H1 (cell line): ENCODE measurements around the gene PYCARD. TPM values are rescaled to one million over a fixed set of nuclear protein-coding genes. Genes with fewer than 3 reads are reported as not detected.
A peak's percentile ranks its signal among the peaks of the same experiment; 100 is the strongest.

ENCODE experiments used
- CTCF ChIA-PET: fragments of 300-600 bp; sonication (Branson Sonifier 250); formaldehyde crosslinking; loops from one replicate; lab custom pipeline; 2021; ENCODE audit not compliant: partially characterized antibody; lab: Charles Lee
- POLR2A ChIA-PET: fragments of 300-600 bp; sonication (Branson Sonifier 250); formaldehyde crosslinking; loops from one replicate; lab custom pipeline; 2021; ENCODE audit warnings: inconsistent platforms; ENCODE audit not compliant: partially characterized antibody; lab: Charles Lee
- DNase-seq, 2 experiments: peaks; one replicate each; pipeline versions ENCODE4 v3.0.0 to v3.0.0-alpha.2; 2010 to 2022; ENCODE audit warnings: low spot score in 2 of 2, low read depth in 1 of 2, mixed read lengths in 1 of 2
- FAIRE-seq: peaks from 2 replicates; lab custom pipeline; 2011; peaks lifted over from hg19 to GRCh38; lab: Jason Lieb, UNC
- H2AFZ ChIP-seq: 2 replicates; pipeline ENCODE4 v1.8.1; 2012; ENCODE audit warnings: low read length, inconsistent platforms
- H2AK5ac ChIP-seq: 2 replicates; pipeline ENCODE4 v1.6.1; 2013; ENCODE audit warnings: low read depth, low read length
- H2BK120ac ChIP-seq: replicated peaks from 2 replicates; pipeline ENCODE3; 2013; ENCODE audit warnings: low read depth, low read length, inconsistent platforms
- H2BK12ac ChIP-seq: 2 replicates; pipeline ENCODE4 v1.6.1; 2013; ENCODE audit warnings: low read depth, low read length
- H2BK15ac ChIP-seq: 2 replicates; pipeline ENCODE4 v1.6.1; 2013; ENCODE audit warnings: low read length
- H2BK20ac ChIP-seq: 2 replicates; pipeline ENCODE4 v1.6.1; 2013; ENCODE audit warnings: low read length
- H2BK5ac ChIP-seq: 2 replicates; pipeline ENCODE4 v1.6.1; 2013; ENCODE audit warnings: low read depth, low read length
- H3K14ac ChIP-seq: 2 replicates; pipeline ENCODE4 v1.6.1; 2013; ENCODE audit warnings: inconsistent platforms; ENCODE audit not compliant: insufficient read length
- H3K18ac ChIP-seq: 2 replicates; pipeline ENCODE4 v1.6.1; 2013; ENCODE audit warnings: low read length; ENCODE audit errors: extremely low read depth
- H3K23ac ChIP-seq: 2 replicates; pipeline ENCODE4 v1.6.1; 2013; ENCODE audit warnings: inconsistent platforms; ENCODE audit not compliant: insufficient read length
- H3K23me2 ChIP-seq: 2 replicates; pipeline ENCODE4 v1.6.1; 2013; ENCODE audit warnings: low read depth, low read length
- H3K27ac ChIP-seq: 2 replicates; pipeline ENCODE4 v1.6.1; 2011; ENCODE audit warnings: low read depth, low read length, inconsistent platforms
- H3K27me3 ChIP-seq, 4 experiments: replicated peaks in 1 of 4; 1 replicate in 1 of 4; 2 replicates in 3 of 4; pipeline versions ENCODE4 v1.6.1 to v1.8.1; 2011 to 2013; ENCODE audit warnings: low read length in 3 of 4, mild to moderate bottlenecking in 3 of 4, inconsistent platforms in 2 of 4, mixed read lengths in 2 of 4, moderate library complexity in 1 of 4; ENCODE audit not compliant: control insufficient read depth in 3 of 4, insufficient read depth in 3 of 4; ENCODE audit errors: extremely low read depth in 1 of 4
- H3K36me3 ChIP-seq, 4 experiments: 2 replicates each; pipeline versions ENCODE4 v1.6.1 to v1.8.1; 2011 to 2013; ENCODE audit warnings: mild to moderate bottlenecking in 4 of 4, low read length in 3 of 4, moderate library complexity in 2 of 4, control low read depth in 1 of 4, inconsistent platforms in 1 of 4; ENCODE audit not compliant: insufficient read depth in 4 of 4, control insufficient read depth in 2 of 4
- H3K4ac ChIP-seq: replicated peaks from 2 replicates; pipeline ENCODE3; 2013; ENCODE audit warnings: low read length, low read depth, mixed read lengths, inconsistent platforms; ENCODE audit not compliant: insufficient read length
- H3K4me1 ChIP-seq, 4 experiments: replicated peaks in 1 of 4; 1 replicate in 1 of 4; 2 replicates in 3 of 4; pipeline versions ENCODE4 v1.6.1 to v1.8.1; 2011 to 2013; ENCODE audit warnings: low read length in 3 of 4, inconsistent platforms in 2 of 4, mixed read lengths in 1 of 4; ENCODE audit not compliant: insufficient read depth in 4 of 4, control insufficient read depth in 3 of 4
- H3K4me2 ChIP-seq, 2 experiments: 2 replicates each; pipeline versions ENCODE4 v1.6.1 to v1.8.1; 2011 to 2013; ENCODE audit warnings: low read depth in 2 of 2, low read length in 2 of 2, control low read depth in 1 of 2, inconsistent platforms in 1 of 2, mild to moderate bottlenecking in 1 of 2; ENCODE audit not compliant: insufficient read depth in 1 of 2
- H3K4me3 ChIP-seq, 4 experiments: fragments of 200-600, 300-600 bp in 1 of 4; sonication (generic), shearing (Covaris generic), sonication (Bioruptor Twin) in 1 of 4; 2 replicates each; pipeline versions ENCODE4 v1.5.1 to v1.8.1; 2011 to 2016; ENCODE audit warnings: low read length in 4 of 4, low read depth in 3 of 4, control low read depth in 2 of 4, inconsistent platforms in 2 of 4, mild to moderate bottlenecking in 2 of 4, mixed read lengths in 1 of 4, moderate library complexity in 1 of 4; ENCODE audit not compliant: insufficient read depth in 2 of 4; ENCODE audit errors: extremely low read depth in 1 of 4
- H3K56ac ChIP-seq: replicated peaks from 2 replicates; pipeline ENCODE3; 2013; ENCODE audit warnings: low read depth, mild to moderate bottlenecking, mixed read lengths, low read length, inconsistent platforms; ENCODE audit not compliant: insufficient read length
- H3K79me1 ChIP-seq: 2 replicates; pipeline ENCODE4 v1.6.1; 2013; ENCODE audit warnings: low read depth, low read length, control low read depth
- H3K79me2 ChIP-seq, 2 experiments: 2 replicates each; pipeline versions ENCODE4 v1.6.1 to v1.8.1; 2012 to 2013; ENCODE audit warnings: low read length in 2 of 2, mild to moderate bottlenecking in 2 of 2, inconsistent platforms in 1 of 2; ENCODE audit not compliant: insufficient read depth in 2 of 2, control insufficient read depth in 1 of 2
- H3K9ac ChIP-seq, 4 experiments: replicated peaks in 1 of 4; 1 replicate in 1 of 4; 2 replicates in 3 of 4; pipeline versions ENCODE4 v1.6.1 to v1.8.1; 2011 to 2013; ENCODE audit warnings: low read depth in 3 of 4, low read length in 3 of 4, control low read depth in 2 of 4, mild to moderate bottlenecking in 2 of 4, moderate library complexity in 2 of 4, inconsistent platforms in 1 of 4; ENCODE audit errors: extremely low read depth in 1 of 4
- H3K9me3 ChIP-seq, 2 experiments: 2 replicates each; pipeline versions ENCODE4 v1.6.1 to v1.8.1; 2012 to 2013; ENCODE audit warnings: mild to moderate bottlenecking in 2 of 2, moderate library complexity in 2 of 2, control low read depth in 1 of 2, inconsistent platforms in 1 of 2, low read depth in 1 of 2, low read length in 1 of 2, mixed read lengths in 1 of 2; ENCODE audit not compliant: insufficient read depth in 2 of 2
- H4K20me1 ChIP-seq, 2 experiments: replicated peaks in 1 of 2; 2 replicates each; pipeline versions ENCODE3 to v1.8.1; 2011 to 2013; ENCODE audit warnings: inconsistent platforms in 2 of 2, low read length in 2 of 2, mild to moderate bottlenecking in 1 of 2; ENCODE audit not compliant: insufficient read depth in 2 of 2, control insufficient read depth in 1 of 2
- H4K5ac ChIP-seq: 2 replicates; pipeline ENCODE4 v1.6.1; 2013; ENCODE audit warnings: low read length, low read depth, mixed read lengths, inconsistent platforms; ENCODE audit not compliant: insufficient read length
- H4K8ac ChIP-seq: 2 replicates; pipeline ENCODE4 v1.8.0; 2013; ENCODE audit warnings: mild to moderate bottlenecking, moderate library complexity, low read length, inconsistent platforms; ENCODE audit not compliant: insufficient read depth; ENCODE audit errors: extremely low read depth
- H4K91ac ChIP-seq: replicated peaks from 2 replicates; pipeline ENCODE3; 2013; ENCODE audit warnings: low read length, mixed read lengths, inconsistent platforms; ENCODE audit not compliant: insufficient read length
- CTCF ChIP-seq, 3 experiments: IDR thresholded peaks; 1 replicate in 2 of 3; 2 replicates in 1 of 3; pipeline versions ENCODE4 v1.5.1 to v1.6.1; 2011; ENCODE audit warnings: low read length in 3 of 3, mild to moderate bottlenecking in 3 of 3, inconsistent platforms in 2 of 3, low read depth in 1 of 3, moderate library complexity in 1 of 3; ENCODE audit not compliant: insufficient read depth in 1 of 3; ENCODE audit errors: control extremely low read depth in 1 of 3
- SRF ChIP-seq: IDR thresholded peaks from 2 replicates; pipeline ENCODE4 v1.6.1; 2011; ENCODE audit warnings: mild to moderate bottlenecking, low read depth, low read length, moderate library complexity
- WGBS, 2 experiments: shearing (Covaris generic) in 1 of 2; methylation state at CpG; one replicate each; pipeline versions ENCODE4 v1.1.6 to v1.1.7; 2013 to 2015; ENCODE audit warnings: low lambda C conversion rate in 2 of 2, mixed read lengths in 2 of 2, inconsistent platforms in 1 of 2, low coverage in 1 of 2, missing lambda C conversion rate in 1 of 2; ENCODE audit not compliant: insufficient replicate concordance in 2 of 2, insufficient coverage in 1 of 2, insufficient read length in 1 of 2; ENCODE audit errors: extremely low coverage in 1 of 2, missing lambda C conversion rate in 1 of 2; 5-methylcytosine and 5-hydroxymethylcytosine counted together
- polyA plus RNA-seq, 7 experiments: library from polyadenylated mRNA; depleted of rRNA in 3 of 7; stranded (reverse) in 5 of 7; unstranded in 2 of 7; fragments of >200 nt in 5 of 7; fragments of 200-250 nt in 2 of 7; gene quantifications; 1 replicate in 5 of 7; 2 replicates in 1 of 7; 4 replicates in 1 of 7; pipeline versions ENCODE4 v1.2.1 to v1.2.3, GENCODE V29; 2011 to 2013; ENCODE audit warnings: missing spikeins in 2 of 7, mixed read lengths in 2 of 7
- total RNA-seq: library from RNA; stranded (reverse); fragmentation: NEBNext Ultra II Directional; extraction: Animal tissue kit (Norgen Biotek cat#: 25700); gene quantifications from 2 replicates; pipeline ENCODE4 v1.2.1, GENCODE V29; 2021

The PYCARD gene
- total and polyA plus RNA-seq, 2 of the 8 experiments (the other 6 are each of a cell fraction or from before 2014, with no cell fraction given), result 29.9 to 77.9 TPM

- no peaks in the 10 kb centered on the region for H4K20me1 ChIP-seq
- H2BK12ac ChIP-seq, result peak overlapping the region; percentile 76; the same call in 1 of the 2 replicates
- no peak overlapping the region for H2BK120ac ChIP-seq
- H4K5ac ChIP-seq, result no peak overlapping the region
- H3K79me1 ChIP-seq, result no peaks in the 10 kb centered on the region
- H2AFZ ChIP-seq, result peak overlapping the region; percentile 84; the same call in 1 of the 2 replicates
- TF ChIP-seq CTCF (IDR thresholded peaks at IDR 0.05; ENCODE audit: control extremely low read depth in 1 of 3, insufficient read depth in 1 of 3, low read depth in 1 of 3, low read length in 3 of 3) (0 out of 4 replicates have a peak, but pooled peaks of 1 of the 3 experiments have one; percentile 18), SRF (no peak)
- TF ChIP-seq, all 59 proteins: peak for 1
- WGBS, 2 experiments, result 54% methylated on average over 4 of the region's 4 CpGs; no CpG with 5 or more reads in 1 of the 2 experiments
- Histone ChIP-seq H3K79me2 (no peaks in the 10 kb centered on the region), H3K9me3 (no peaks in the 10 kb centered on the region), H2BK15ac (no peak overlapping the region), H3K4ac (no peak overlapping the region), H3K27me3 (peaks cover 8 to 21% (median 19%) of the 10 kb centered on the region in 4 experiments), H4K8ac (peak overlapping the region; percentile 22; the same call in 1 of the 2 replicates), H3K23ac (no peak overlapping the region), H2BK5ac (no peak overlapping the region), H4K91ac (no peak overlapping the region), H3K56ac (no peak overlapping the region), H3K18ac (no peak overlapping the region), H3K36me3 (no peaks in the 10 kb centered on the region), H3K14ac (no peak overlapping the region), H3K4me1 (peaks cover 0 to 33% (median 20%) of the 10 kb centered on the region in 4 experiments; a peak in 6 of 7 replicates), H2BK20ac (no peak overlapping the region), H3K4me2 (peak overlapping the region; percentile 79 to 92), H2AK5ac (no peak overlapping the region), H3K27ac (no peak overlapping the region), H3K4me3 (peak overlapping the region; percentile 1 to 74 (median 49); a peak in 5 of 8 replicates), H3K9ac (no peak overlapping the region), H3K23me2 (peaks cover 19% of the 10 kb centered on the region)
- FAIRE-seq (no peak), DNase-seq (no peak)
- ChIA-PET POLR2A (interaction anchor here (0.7 to 24.0 kb wide), 9 partner anchors 11 to 278 kb away, joined by 3 to 430 read pairs (median 4); partner anchors contain the start of genes FUS and PYCARD), CTCF (interaction anchor here (0.6 to 2.6 kb wide), 19 partner anchors 10 to 477 kb away, joined by 3 to 10 read pairs (median 4); partner anchors contain the start of genes PYCARD and ZNF843)
These were observed 14.6 kb upstream of the PYCARD start for GRCh38 chr16:31217136-31217530.
